H1 (cell line): ENCODE results near the gene FAR2. TPM values are rescaled to one million over a fixed set of nuclear protein-coding genes. Genes with fewer than 3 reads are reported as not detected.

Experiments
- CTCF ChIA-PET: fragments of 300-600 bp; sonication (Branson Sonifier 250); formaldehyde crosslinking; loops from one replicate; lab custom pipeline; 2021; ENCODE audit not compliant: partially characterized antibody; lab: Charles Lee
- POLR2A ChIA-PET: fragments of 300-600 bp; sonication (Branson Sonifier 250); formaldehyde crosslinking; loops from one replicate; lab custom pipeline; 2021; ENCODE audit warnings: inconsistent platforms; ENCODE audit not compliant: partially characterized antibody; lab: Charles Lee
- DNase-seq, 2 experiments: peaks; one replicate each; pipeline versions ENCODE4 v3.0.0 to v3.0.0-alpha.2; 2010 to 2022; ENCODE audit warnings: low spot score in 2 of 2, low read depth in 1 of 2, mixed read lengths in 1 of 2
- FAIRE-seq: peaks from 2 replicates; lab custom pipeline; 2011; peaks lifted over from hg19 to GRCh38; lab: Jason Lieb, UNC
- H2AFZ ChIP-seq: 2 replicates; pipeline ENCODE4 v1.8.1; 2012; ENCODE audit warnings: low read length, inconsistent platforms
- H2AK5ac ChIP-seq: 2 replicates; pipeline ENCODE4 v1.6.1; 2013; ENCODE audit warnings: low read depth, low read length
- H2BK120ac ChIP-seq: replicated peaks from 2 replicates; pipeline ENCODE3; 2013; ENCODE audit warnings: low read depth, low read length, inconsistent platforms
- H2BK12ac ChIP-seq: 2 replicates; pipeline ENCODE4 v1.6.1; 2013; ENCODE audit warnings: low read depth, low read length
- H2BK15ac ChIP-seq: 2 replicates; pipeline ENCODE4 v1.6.1; 2013; ENCODE audit warnings: low read length
- H2BK20ac ChIP-seq: 2 replicates; pipeline ENCODE4 v1.6.1; 2013; ENCODE audit warnings: low read length
- H2BK5ac ChIP-seq: 2 replicates; pipeline ENCODE4 v1.6.1; 2013; ENCODE audit warnings: low read depth, low read length
- H3K14ac ChIP-seq: 2 replicates; pipeline ENCODE4 v1.6.1; 2013; ENCODE audit warnings: inconsistent platforms; ENCODE audit not compliant: insufficient read length
- H3K18ac ChIP-seq: 2 replicates; pipeline ENCODE4 v1.6.1; 2013; ENCODE audit warnings: low read length; ENCODE audit errors: extremely low read depth
- H3K23ac ChIP-seq: 2 replicates; pipeline ENCODE4 v1.6.1; 2013; ENCODE audit warnings: inconsistent platforms; ENCODE audit not compliant: insufficient read length
- H3K23me2 ChIP-seq: 2 replicates; pipeline ENCODE4 v1.6.1; 2013; ENCODE audit warnings: low read depth, low read length
- H3K27ac ChIP-seq: 2 replicates; pipeline ENCODE4 v1.6.1; 2011; ENCODE audit warnings: low read depth, low read length, inconsistent platforms
- H3K27me3 ChIP-seq, 4 experiments: replicated peaks in 1 of 4; 1 replicate in 1 of 4; 2 replicates in 3 of 4; pipeline versions ENCODE4 v1.6.1 to v1.8.1; 2011 to 2013; ENCODE audit warnings: low read length in 3 of 4, mild to moderate bottlenecking in 3 of 4, inconsistent platforms in 2 of 4, mixed read lengths in 2 of 4, moderate library complexity in 1 of 4; ENCODE audit not compliant: control insufficient read depth in 3 of 4, insufficient read depth in 3 of 4; ENCODE audit errors: extremely low read depth in 1 of 4
- H3K36me3 ChIP-seq, 4 experiments: 2 replicates each; pipeline versions ENCODE4 v1.6.1 to v1.8.1; 2011 to 2013; ENCODE audit warnings: mild to moderate bottlenecking in 4 of 4, low read length in 3 of 4, moderate library complexity in 2 of 4, control low read depth in 1 of 4, inconsistent platforms in 1 of 4; ENCODE audit not compliant: insufficient read depth in 4 of 4, control insufficient read depth in 2 of 4
- H3K4ac ChIP-seq: replicated peaks from 2 replicates; pipeline ENCODE3; 2013; ENCODE audit warnings: low read length, low read depth, mixed read lengths, inconsistent platforms; ENCODE audit not compliant: insufficient read length
- H3K4me1 ChIP-seq, 4 experiments: replicated peaks in 1 of 4; 1 replicate in 1 of 4; 2 replicates in 3 of 4; pipeline versions ENCODE4 v1.6.1 to v1.8.1; 2011 to 2013; ENCODE audit warnings: low read length in 3 of 4, inconsistent platforms in 2 of 4, mixed read lengths in 1 of 4; ENCODE audit not compliant: insufficient read depth in 4 of 4, control insufficient read depth in 3 of 4
- H3K4me2 ChIP-seq, 2 experiments: 2 replicates each; pipeline versions ENCODE4 v1.6.1 to v1.8.1; 2011 to 2013; ENCODE audit warnings: low read depth in 2 of 2, low read length in 2 of 2, control low read depth in 1 of 2, inconsistent platforms in 1 of 2, mild to moderate bottlenecking in 1 of 2; ENCODE audit not compliant: insufficient read depth in 1 of 2
- H3K4me3 ChIP-seq, 4 experiments: fragments of 200-600, 300-600 bp in 1 of 4; sonication (generic), shearing (Covaris generic), sonication (Bioruptor Twin) in 1 of 4; 2 replicates each; pipeline versions ENCODE4 v1.5.1 to v1.8.1; 2011 to 2016; ENCODE audit warnings: low read length in 4 of 4, low read depth in 3 of 4, control low read depth in 2 of 4, inconsistent platforms in 2 of 4, mild to moderate bottlenecking in 2 of 4, mixed read lengths in 1 of 4, moderate library complexity in 1 of 4; ENCODE audit not compliant: insufficient read depth in 2 of 4; ENCODE audit errors: extremely low read depth in 1 of 4
- H3K56ac ChIP-seq: replicated peaks from 2 replicates; pipeline ENCODE3; 2013; ENCODE audit warnings: low read depth, mild to moderate bottlenecking, mixed read lengths, low read length, inconsistent platforms; ENCODE audit not compliant: insufficient read length
- H3K79me1 ChIP-seq: 2 replicates; pipeline ENCODE4 v1.6.1; 2013; ENCODE audit warnings: low read depth, low read length, control low read depth
- H3K79me2 ChIP-seq, 2 experiments: 2 replicates each; pipeline versions ENCODE4 v1.6.1 to v1.8.1; 2012 to 2013; ENCODE audit warnings: low read length in 2 of 2, mild to moderate bottlenecking in 2 of 2, inconsistent platforms in 1 of 2; ENCODE audit not compliant: insufficient read depth in 2 of 2, control insufficient read depth in 1 of 2
- H3K9ac ChIP-seq, 4 experiments: replicated peaks in 1 of 4; 1 replicate in 1 of 4; 2 replicates in 3 of 4; pipeline versions ENCODE4 v1.6.1 to v1.8.1; 2011 to 2013; ENCODE audit warnings: low read depth in 3 of 4, low read length in 3 of 4, control low read depth in 2 of 4, mild to moderate bottlenecking in 2 of 4, moderate library complexity in 2 of 4, inconsistent platforms in 1 of 4; ENCODE audit errors: extremely low read depth in 1 of 4
- H3K9me3 ChIP-seq, 2 experiments: 2 replicates each; pipeline versions ENCODE4 v1.6.1 to v1.8.1; 2012 to 2013; ENCODE audit warnings: mild to moderate bottlenecking in 2 of 2, moderate library complexity in 2 of 2, control low read depth in 1 of 2, inconsistent platforms in 1 of 2, low read depth in 1 of 2, low read length in 1 of 2, mixed read lengths in 1 of 2; ENCODE audit not compliant: insufficient read depth in 2 of 2
- H4K20me1 ChIP-seq, 2 experiments: replicated peaks in 1 of 2; 2 replicates each; pipeline versions ENCODE3 to v1.8.1; 2011 to 2013; ENCODE audit warnings: inconsistent platforms in 2 of 2, low read length in 2 of 2, mild to moderate bottlenecking in 1 of 2; ENCODE audit not compliant: insufficient read depth in 2 of 2, control insufficient read depth in 1 of 2
- H4K5ac ChIP-seq: 2 replicates; pipeline ENCODE4 v1.6.1; 2013; ENCODE audit warnings: low read length, low read depth, mixed read lengths, inconsistent platforms; ENCODE audit not compliant: insufficient read length
- H4K8ac ChIP-seq: 2 replicates; pipeline ENCODE4 v1.8.0; 2013; ENCODE audit warnings: mild to moderate bottlenecking, moderate library complexity, low read length, inconsistent platforms; ENCODE audit not compliant: insufficient read depth; ENCODE audit errors: extremely low read depth
- H4K91ac ChIP-seq: replicated peaks from 2 replicates; pipeline ENCODE3; 2013; ENCODE audit warnings: low read length, mixed read lengths, inconsistent platforms; ENCODE audit not compliant: insufficient read length
- CEBPB ChIP-seq: IDR thresholded peaks from 2 replicates; pipeline ENCODE4 v1.6.1; 2012; ENCODE audit warnings: low read depth, low read length
- EGR1 ChIP-seq: IDR thresholded peaks from 2 replicates; pipeline ENCODE4 v1.6.1; 2011; ENCODE audit warnings: low read depth, low read length, borderline replicate concordance
- EP300 ChIP-seq, 2 experiments: IDR thresholded peaks; 1 replicate in 1 of 2; 2 replicates in 1 of 2; pipeline ENCODE4 v1.6.1; 2011 to 2012; ENCODE audit warnings: low read depth in 2 of 2, low read length in 2 of 2, mild to moderate bottlenecking in 2 of 2, borderline replicate concordance in 1 of 2, inconsistent platforms in 1 of 2, moderate library complexity in 1 of 2
- KDM4A ChIP-seq: IDR thresholded peaks from one replicate; pipeline ENCODE4 v1.7.1; 2012; ENCODE audit warnings: low read depth, mild to moderate bottlenecking, moderate library complexity, low read length, inconsistent platforms; ENCODE audit not compliant: severe bottlenecking
- YY1 ChIP-seq: IDR thresholded peaks from 2 replicates; pipeline ENCODE4 v1.6.1; 2011; ENCODE audit warnings: low read depth, mild to moderate bottlenecking, low read length
- WGBS, 2 experiments: shearing (Covaris generic) in 1 of 2; methylation state at CpG; one replicate each; pipeline versions ENCODE4 v1.1.6 to v1.1.7; 2013 to 2015; ENCODE audit warnings: low lambda C conversion rate in 2 of 2, mixed read lengths in 2 of 2, inconsistent platforms in 1 of 2, low coverage in 1 of 2, missing lambda C conversion rate in 1 of 2; ENCODE audit not compliant: insufficient replicate concordance in 2 of 2, insufficient coverage in 1 of 2, insufficient read length in 1 of 2; ENCODE audit errors: extremely low coverage in 1 of 2, missing lambda C conversion rate in 1 of 2; 5-methylcytosine and 5-hydroxymethylcytosine counted together
- polyA plus RNA-seq, 7 experiments: library from polyadenylated mRNA; depleted of rRNA in 3 of 7; stranded (reverse) in 5 of 7; unstranded in 2 of 7; fragments of >200 nt in 5 of 7; fragments of 200-250 nt in 2 of 7; gene quantifications; 1 replicate in 5 of 7; 2 replicates in 1 of 7; 4 replicates in 1 of 7; pipeline versions ENCODE4 v1.2.1 to v1.2.3, GENCODE V29; 2011 to 2013; ENCODE audit warnings: missing spikeins in 2 of 7, mixed read lengths in 2 of 7
- total RNA-seq: library from RNA; stranded (reverse); fragmentation: NEBNext Ultra II Directional; extraction: Animal tissue kit (Norgen Biotek cat#: 25700); gene quantifications from 2 replicates; pipeline ENCODE4 v1.2.1, GENCODE V29; 2021

The FAR2 gene
- total and polyA plus RNA-seq, 2 of the 8 experiments (the other 6 are each of a cell fraction or from before 2014, with no cell fraction given), result 24.0 to 24.1 TPM

GRCh38 chr12:29299633-29300032 is 150.6 kb downstream of the FAR2 start:
- no peak overlapping the region for H3K4me3 ChIP-seq
- H3K4me1 ChIP-seq, result no peaks in the 10 kb centered on the region
- TF ChIP-seq YY1 (no peak), EGR1 (no peak), KDM4A (no peak), CEBPB (no peak), EP300 (IDR thresholded peaks at IDR 0.05; ENCODE audit: borderline replicate concordance in 1 of 2, low read depth in 2 of 2, low read length in 2 of 2) (no peak)
- no peak overlapping the region for H2BK20ac ChIP-seq
- no peak overlapping the region for H2AK5ac ChIP-seq
- no peak overlapping the region for H2BK15ac ChIP-seq
- ChIA-PET CTCF (interaction anchor here (0.6 to 3.4 kb wide), 4 partner anchors 9 to 225 kb away, joined by 3 to 13 read pairs (median 3); no protein-coding TSS in a partner anchor), POLR2A (no interaction called here)
- H3K18ac ChIP-seq, result no peak overlapping the region
- no peak overlapping the region for H2BK12ac ChIP-seq
- no peak overlapping the region for H3K23ac ChIP-seq
- H3K79me2 ChIP-seq, result no peaks in the 10 kb centered on the region
- no peak overlapping the region for H3K4ac ChIP-seq
- H4K5ac ChIP-seq, result no peak overlapping the region
- no peak overlapping the region for H3K56ac ChIP-seq
- H4K20me1 ChIP-seq, result no peaks in the 10 kb centered on the region
- FAIRE-seq, result no peak
- DNase-seq, result no peak
- no peak overlapping the region for H3K14ac ChIP-seq
- H3K36me3 ChIP-seq, result no peaks in the 10 kb centered on the region
- H3K23me2 ChIP-seq, result no peaks in the 10 kb centered on the region
- H2BK120ac ChIP-seq, result no peak overlapping the region
- H4K8ac ChIP-seq, result no peak overlapping the region
- WGBS, 2 experiments, result 88% methylated on average over 2 of the region's 2 CpGs; no CpG with 5 or more reads in 1 of the 2 experiments
- no peak overlapping the region for H2AFZ ChIP-seq
- H3K9me3 ChIP-seq, result no peaks in the 10 kb centered on the region
- H3K4me2 ChIP-seq, result no peak overlapping the region
- H3K27ac ChIP-seq, result no peak overlapping the region
- no peaks in the 10 kb centered on the region for H3K79me1 ChIP-seq
- no peak overlapping the region for H3K9ac ChIP-seq
- H4K91ac ChIP-seq, result no peak overlapping the region
- H3K27me3 ChIP-seq, result no peaks in the 10 kb centered on the region
- no peak overlapping the region for H2BK5ac ChIP-seq
